Nephron progenitor cell (in vitro differentiated cells): ENCODE data around the gene PDGFRA.
"Not testable (repeated sequence)": the region's sequence is repeated elsewhere in the genome, so short reads cannot be mapped to it uniquely, and the experiment has no call there.

Experiments
- DNase-seq: peaks from one replicate; pipeline ENCODE4 v3.0.0; 2021
- H3K27ac Mint-ChIP-seq: 2 replicates; pipeline ENCODE4 v1.8.0; 2021; ENCODE audit warnings: mild to moderate bottlenecking, moderate library complexity, mixed read lengths
- H3K27me3 Mint-ChIP-seq: 2 replicates; pipeline ENCODE4 v1.8.0; 2021; ENCODE audit warnings: mild to moderate bottlenecking, low read depth, mixed read lengths; ENCODE audit not compliant: poor library complexity
- H3K36me3 Mint-ChIP-seq: 2 replicates; pipeline ENCODE4 v1.8.0; 2021; ENCODE audit warnings: low read depth, mixed read lengths
- H3K4me1 Mint-ChIP-seq: 2 replicates; pipeline ENCODE4 v1.8.0; 2021; ENCODE audit warnings: mixed read lengths
- H3K4me3 Mint-ChIP-seq: 2 replicates; pipeline ENCODE4 v1.8.0; 2021; ENCODE audit warnings: mild to moderate bottlenecking, moderate library complexity, mixed read lengths
- H3K9me3 Mint-ChIP-seq: 2 replicates; pipeline ENCODE4 v1.8.0; 2021; ENCODE audit warnings: mild to moderate bottlenecking, moderate library complexity, mixed read lengths
- TF ChIP-seq, protein P1 (sequence below): fragments of 200-600 bp; sonication (generic); IDR thresholded peaks from 2 replicates; pipeline ENCODE4 v1.5.0; 2021; ENCODE audit warnings: antibody characterized with exemption

The PDGFRA gene

GRCh38 chr4:54233697-54234496, 4.8 kb downstream of the PDGFRA start:
- peaks cover 47% of the 10 kb centered on the region for H3K36me3 Mint-ChIP-seq
- H3K4me1 Mint-ChIP-seq = peaks cover 34% of the 10 kb centered on the region
- peaks cover 20% of the 10 kb centered on the region for H3K27me3 Mint-ChIP-seq
- H3K4me3 Mint-ChIP-seq = peak overlapping the region; percentile 94
- peak; percentile 86 for DNase-seq
- peak overlapping the region; percentile 23 for H3K27ac Mint-ChIP-seq
- TF ChIP-seq, protein P1, sequence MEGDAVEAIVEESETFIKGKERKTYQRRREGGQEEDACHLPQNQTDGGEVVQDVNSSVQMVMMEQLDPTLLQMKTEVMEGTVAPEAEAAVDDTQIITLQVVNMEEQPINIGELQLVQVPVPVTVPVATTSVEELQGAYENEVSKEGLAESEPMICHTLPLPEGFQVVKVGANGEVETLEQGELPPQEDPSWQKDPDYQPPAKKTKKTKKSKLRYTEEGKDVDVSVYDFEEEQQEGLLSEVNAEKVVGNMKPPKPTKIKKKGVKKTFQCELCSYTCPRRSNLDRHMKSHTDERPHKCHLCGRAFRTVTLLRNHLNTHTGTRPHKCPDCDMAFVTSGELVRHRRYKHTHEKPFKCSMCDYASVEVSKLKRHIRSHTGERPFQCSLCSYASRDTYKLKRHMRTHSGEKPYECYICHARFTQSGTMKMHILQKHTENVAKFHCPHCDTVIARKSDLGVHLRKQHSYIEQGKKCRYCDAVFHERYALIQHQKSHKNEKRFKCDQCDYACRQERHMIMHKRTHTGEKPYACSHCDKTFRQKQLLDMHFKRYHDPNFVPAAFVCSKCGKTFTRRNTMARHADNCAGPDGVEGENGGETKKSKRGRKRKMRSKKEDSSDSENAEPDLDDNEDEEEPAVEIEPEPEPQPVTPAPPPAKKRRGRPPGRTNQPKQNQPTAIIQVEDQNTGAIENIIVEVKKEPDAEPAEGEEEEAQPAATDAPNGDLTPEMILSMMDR = peak; percentile 96
- H3K9me3 Mint-ChIP-seq = peaks cover 46% of the 10 kb centered on the region

- no peak for DNase-seq
- TF ChIP-seq, protein P1 = no peak
- H3K27me3 Mint-ChIP-seq = peaks cover 23% of the 10 kb centered on the region
- H3K27ac Mint-ChIP-seq = no peak overlapping the region
- peaks cover 55% of the 10 kb centered on the region for H3K36me3 Mint-ChIP-seq
- H3K9me3 Mint-ChIP-seq = peaks cover 54% of the 10 kb centered on the region
- H3K4me1 Mint-ChIP-seq = peaks cover 28% of the 10 kb centered on the region
- peak overlapping the region; percentile 94 for H3K4me3 Mint-ChIP-seq
Observed at GRCh38 chr4:54234497-54235205, 5.6 kb downstream of the PDGFRA start.

GRCh38 chr4:54236316-54236715, 7.2 kb downstream of the PDGFRA start:
- not testable (repeated sequence) for H3K27ac Mint-ChIP-seq, H3K27me3 Mint-ChIP-seq, DNase-seq, H3K4me3 Mint-ChIP-seq
- Mint-ChIP-seq H3K36me3 (peaks cover 72% of the 10 kb centered on the region), H3K9me3 (peaks cover 70% of the 10 kb centered on the region), H3K4me1 (peaks cover 21% of the 10 kb centered on the region)

GRCh38 chr4:54237770-54238169, 8.7 kb downstream of the PDGFRA start:
- Mint-ChIP-seq H3K9me3 (peaks cover 83% of the 10 kb centered on the region), H3K4me1 (peaks cover 17% of the 10 kb centered on the region), H3K27ac (no peak overlapping the region), H3K27me3 (peaks cover 8% of the 10 kb centered on the region), H3K4me3 (no peak overlapping the region), H3K36me3 (peaks cover 83% of the 10 kb centered on the region)
- TF ChIP-seq, protein P1 = no peak
- no peak for DNase-seq

- DNase-seq = no peak
- H3K36me3 Mint-ChIP-seq = peaks cover 89% of the 10 kb centered on the region
- no peak overlapping the region for H3K4me3 Mint-ChIP-seq
- no peak overlapping the region for H3K27ac Mint-ChIP-seq
- TF ChIP-seq, protein P1 = no peak
- peaks cover 89% of the 10 kb centered on the region for H3K9me3 Mint-ChIP-seq
- H3K27me3 Mint-ChIP-seq = peaks cover 8% of the 10 kb centered on the region
- H3K4me1 Mint-ChIP-seq = peaks cover 17% of the 10 kb centered on the region
Observed at GRCh38 chr4:54238389-54238788, 9.3 kb downstream of the PDGFRA start.

- H3K27ac Mint-ChIP-seq, H3K4me3 Mint-ChIP-seq, DNase-seq, H3K27me3 Mint-ChIP-seq, H3K4me1 Mint-ChIP-seq: not testable (repeated sequence)
- peaks cover 96% of the 10 kb centered on the region for H3K9me3 Mint-ChIP-seq
- peaks cover 91% of the 10 kb centered on the region for H3K36me3 Mint-ChIP-seq
Observed at GRCh38 chr4:54241268-54241823, 12.3 kb downstream of the PDGFRA start.

- not testable (repeated sequence) for H3K4me3 Mint-ChIP-seq, H3K27ac Mint-ChIP-seq, H3K4me1 Mint-ChIP-seq, DNase-seq, H3K27me3 Mint-ChIP-seq
- Mint-ChIP-seq H3K36me3 (peaks cover 87% of the 10 kb centered on the region), H3K9me3 (peaks cover 95% of the 10 kb centered on the region)
Observed at GRCh38 chr4:54243541-54243940, 14.4 kb downstream of the PDGFRA start.

- DNase-seq, H3K4me3 Mint-ChIP-seq, H3K4me1 Mint-ChIP-seq, H3K27ac Mint-ChIP-seq, H3K27me3 Mint-ChIP-seq: not testable (repeated sequence)
- peaks cover 84% of the 10 kb centered on the region for H3K36me3 Mint-ChIP-seq
- H3K9me3 Mint-ChIP-seq = peaks cover 52% of the 10 kb centered on the region
Observed at GRCh38 chr4:54252312-54252711, 23.2 kb downstream of the PDGFRA start.
